H9 (cell line): ENCODE measurements around the gene HMGCS2. TPM values are rescaled to one million over a fixed set of nuclear protein-coding genes. Genes with fewer than 3 reads are reported as not detected.

Experiments used
- DNase-seq: peaks from one replicate; pipeline ENCODE4 v3.0.0-alpha.2; 2017
- H2AFZ ChIP-seq: one replicate; pipeline ENCODE4 v1.6.1; 2013; ENCODE audit warnings: mild to moderate bottlenecking, low read length, control low read depth, moderate library complexity
- H2AK5ac ChIP-seq: 2 replicates; pipeline ENCODE4 v1.6.1; 2013; ENCODE audit warnings: low read length, control low read depth, mixed read lengths; ENCODE audit not compliant: insufficient read length
- H2BK120ac ChIP-seq: one replicate; pipeline ENCODE4 v1.6.1; 2013; ENCODE audit warnings: low read depth, mild to moderate bottlenecking, low read length, control low read depth, inconsistent platforms; ENCODE audit not compliant: poor library complexity, severe bottlenecking
- H2BK12ac ChIP-seq: 2 replicates; pipeline ENCODE4 v1.6.1; 2013; ENCODE audit warnings: low read length, control low read depth, mixed read lengths, low read depth; ENCODE audit not compliant: insufficient read length
- H2BK15ac ChIP-seq: 2 replicates; pipeline ENCODE4 v1.6.1; 2013; ENCODE audit warnings: low read depth, low read length, control low read depth
- H2BK20ac ChIP-seq: one replicate; pipeline ENCODE4 v1.6.1; 2013; ENCODE audit warnings: low read depth, mild to moderate bottlenecking, low read length, control low read depth, inconsistent platforms; ENCODE audit not compliant: poor library complexity, severe bottlenecking
- H2BK5ac ChIP-seq: 2 replicates; pipeline ENCODE4 v1.6.1; 2013; ENCODE audit warnings: low read length, control low read depth, mixed read lengths; ENCODE audit not compliant: insufficient read length
- H3K14ac ChIP-seq: 2 replicates; pipeline ENCODE4 v1.6.1; 2013; ENCODE audit warnings: low read length, control low read depth; ENCODE audit not compliant: insufficient read depth
- H3K18ac ChIP-seq: 2 replicates; pipeline ENCODE4 v1.6.1; 2013; ENCODE audit warnings: low read depth, mild to moderate bottlenecking, mixed read lengths, low read length, control low read depth; ENCODE audit not compliant: insufficient read length
- H3K23ac ChIP-seq: 2 replicates; pipeline ENCODE4 v1.6.1; 2013; ENCODE audit warnings: low read length, control low read depth, mixed read lengths, low read depth; ENCODE audit not compliant: insufficient read length
- H3K23me2 ChIP-seq: 2 replicates; pipeline ENCODE4 v1.6.1; 2013; ENCODE audit warnings: low read depth, mild to moderate bottlenecking, mixed read lengths, low read length, control low read depth; ENCODE audit not compliant: insufficient read length, poor library complexity, severe bottlenecking
- H3K27ac ChIP-seq: 2 replicates; pipeline ENCODE4 v1.5.1; 2013; ENCODE audit warnings: low read length, control low read depth, mixed read lengths, low read depth; ENCODE audit not compliant: insufficient read length
- H3K27me3 ChIP-seq: 2 replicates; pipeline ENCODE4 v1.6.1; 2013; ENCODE audit warnings: low read length, control low read depth, inconsistent platforms; ENCODE audit not compliant: insufficient read depth
- H3K4ac ChIP-seq: 2 replicates; pipeline ENCODE4 v1.6.1; 2013; ENCODE audit warnings: low read depth, mild to moderate bottlenecking, control low read depth, inconsistent platforms, low read length, moderate library complexity
- H3K4me1 ChIP-seq: 2 replicates; pipeline ENCODE4 v1.6.1; 2013; ENCODE audit warnings: low read length, control low read depth, inconsistent platforms; ENCODE audit not compliant: insufficient read depth
- H3K4me2 ChIP-seq: 2 replicates; pipeline ENCODE4 v1.6.1; 2013; ENCODE audit warnings: low read length, control low read depth, mixed read lengths; ENCODE audit not compliant: insufficient read length, insufficient read depth
- H3K56ac ChIP-seq: 2 replicates; pipeline ENCODE4 v1.6.1; 2013; ENCODE audit warnings: low read depth, mild to moderate bottlenecking, mixed read lengths, low read length, control low read depth; ENCODE audit not compliant: insufficient read length
- H3K79me1 ChIP-seq: 2 replicates; pipeline ENCODE4 v1.6.1; 2013; ENCODE audit warnings: low read depth, mild to moderate bottlenecking, moderate library complexity, low read length, control low read depth, inconsistent platforms; ENCODE audit not compliant: insufficient read depth, poor library complexity, severe bottlenecking
- H3K79me2 ChIP-seq: 2 replicates; pipeline ENCODE4 v1.6.1; 2013; ENCODE audit warnings: low read length, control low read depth, inconsistent platforms; ENCODE audit not compliant: insufficient read depth
- H3K9ac ChIP-seq: 2 replicates; pipeline ENCODE4 v1.6.1; 2013; ENCODE audit warnings: low read length, control low read depth, mixed read lengths; ENCODE audit not compliant: insufficient read length; ENCODE audit errors: extremely low read depth
- H3K9me3 ChIP-seq: one replicate; pipeline ENCODE4 v1.6.1; 2013; ENCODE audit warnings: low read depth, low read length, inconsistent platforms; ENCODE audit not compliant: control insufficient read depth
- H3T11ph ChIP-seq: one replicate; pipeline ENCODE4 v1.6.1; 2013; ENCODE audit warnings: mild to moderate bottlenecking, low read length, control low read depth, inconsistent platforms
- H4K20me1 ChIP-seq: one replicate; pipeline ENCODE4 v1.6.1; 2013; ENCODE audit not compliant: control insufficient read depth, insufficient read length, insufficient read depth
- H4K5ac ChIP-seq: 2 replicates; pipeline ENCODE4 v1.6.1; 2013; ENCODE audit warnings: low read depth, mild to moderate bottlenecking, mixed read lengths, low read length, control low read depth; ENCODE audit not compliant: insufficient read length
- H4K8ac ChIP-seq: replicated peaks from 2 replicates; pipeline ENCODE4 v1.6.1; 2013; ENCODE audit warnings: low read length, control low read depth, mixed read lengths, low read depth; ENCODE audit not compliant: insufficient read length
- H4K91ac ChIP-seq: 2 replicates; pipeline ENCODE4 v1.6.1; 2013; ENCODE audit warnings: low read depth, mild to moderate bottlenecking, moderate library complexity, mixed read lengths, low read length, control low read depth; ENCODE audit not compliant: insufficient read length
- H3K27ac Mint-ChIP-seq, 3 experiments: 2 replicates in 2 of 3; 3 replicates in 1 of 3; pipeline ENCODE4 v1.8.0; 2020 to 2021; ENCODE audit warnings: mixed read lengths in 3 of 3, mild to moderate bottlenecking in 1 of 3, moderate library complexity in 1 of 3
- H3K27me3 Mint-ChIP-seq: 2 replicates; pipeline ENCODE4 v1.8.0; 2021; ENCODE audit warnings: low read depth, mild to moderate bottlenecking, moderate library complexity, mixed read lengths
- H3K36me3 Mint-ChIP-seq, 3 experiments: 2 replicates in 2 of 3; 3 replicates in 1 of 3; pipeline ENCODE4 v1.8.0; 2020 to 2021; ENCODE audit warnings: low read depth in 3 of 3, mixed read lengths in 3 of 3; ENCODE audit not compliant: insufficient read depth in 1 of 3
- H3K4me1 Mint-ChIP-seq, 2 experiments: 2 replicates each; pipeline ENCODE4 v1.8.0; 2020; ENCODE audit warnings: mixed read lengths in 2 of 2
- H3K4me3 Mint-ChIP-seq, 2 experiments: 2 replicates in 1 of 2; 3 replicates in 1 of 2; pipeline ENCODE4 v1.8.0; 2020 to 2021; ENCODE audit warnings: mild to moderate bottlenecking in 2 of 2, mixed read lengths in 2 of 2, moderate library complexity in 1 of 2
- H3K9me3 Mint-ChIP-seq, 2 experiments: 2 replicates in 1 of 2; 3 replicates in 1 of 2; pipeline ENCODE4 v1.8.0; 2020; ENCODE audit warnings: mild to moderate bottlenecking in 2 of 2, mixed read lengths in 2 of 2, moderate library complexity in 1 of 2
- CTCF ChIP-seq: fragments of 200-600 bp; sonication (generic); conservative IDR thresholded peaks from 3 replicates; pipeline ENCODE4 v1.8.0; 2021; ENCODE audit warnings: antibody characterized with exemption, mild to moderate bottlenecking
- WGBS: extraction: QIAGEN DNeasy Blood & Tissue Kit; methylation state at CpG from one replicate; pipeline ENCODE4 v1.1.7; 2013; ENCODE audit warnings: missing lambda C conversion rate, low lambda C conversion rate, mixed read lengths; ENCODE audit not compliant: insufficient read length; ENCODE audit errors: extremely low coverage; 5-methylcytosine and 5-hydroxymethylcytosine counted together
- long read RNA-seq: library from polyadenylated mRNA; unstranded; transcript quantifications from one replicate; pipeline ENCODE4 v2.0.0, GENCODE V29; 2020
- total RNA-seq: library from RNA; stranded (reverse); gene quantifications from 2 replicates; pipeline ENCODE4 v1.2.1, GENCODE V29; 2021

Gene HMGCS2
- not detected in 2 replicates for total RNA-seq
- long read RNA-seq = 0 reads

- no peak within 1 kb of the TSS for H3K14ac ChIP-seq
- H3K27ac Mint-ChIP-seq = no peak within 1 kb of the TSS
- H2BK5ac ChIP-seq = no peak within 1 kb of the TSS
- no peak within 1 kb of the TSS for H4K5ac ChIP-seq
- H3K79me2 ChIP-seq = no peaks in the 10 kb centered on the region
- no peak for DNase-seq
- H4K8ac ChIP-seq = no peak within 1 kb of the TSS
- no peaks in the 10 kb centered on the region for H3K23me2 ChIP-seq
- H2AK5ac ChIP-seq = no peak within 1 kb of the TSS
- no peaks in the 10 kb centered on the region for H4K20me1 ChIP-seq
- no peaks in the 10 kb centered on the region for H3K9me3 ChIP-seq
- no peak within 1 kb of the TSS for H2BK20ac ChIP-seq
- H3K4me1 ChIP-seq = peaks cover 5% of the 10 kb centered on the region; the same call in 1 of the 2 replicates
- H3K9me3 Mint-ChIP-seq = no peaks in the 10 kb centered on the region; a peak in 1 of 5 replicates
- no CpG with 5 or more reads among the region's 8 CpGs for WGBS
- H3K23ac ChIP-seq = no peak within 1 kb of the TSS
- no peak within 1 kb of the TSS for H2AFZ ChIP-seq
- H2BK15ac ChIP-seq = no peak within 1 kb of the TSS
- no peak within 1 kb of the TSS for H2BK120ac ChIP-seq
- H3K4ac ChIP-seq = no peak within 1 kb of the TSS
- H3K18ac ChIP-seq = no peak within 1 kb of the TSS
- H3K27ac ChIP-seq = no peak within 1 kb of the TSS
- peaks cover 7% of the 10 kb centered on the region for H3K27me3 Mint-ChIP-seq
- no peak within 1 kb of the TSS for H2BK12ac ChIP-seq
- no peak within 1 kb of the TSS for H3K9ac ChIP-seq
- H3K4me1 Mint-ChIP-seq = peaks cover 10 to 11% of the 10 kb centered on the region in 2 experiments
- H3K79me1 ChIP-seq = no peaks in the 10 kb centered on the region
- H3K4me3 Mint-ChIP-seq = no peak within 1 kb of the TSS
- no peak within 1 kb of the TSS for H3K4me2 ChIP-seq
- TF ChIP-seq CTCF = no peak
- no peak within 1 kb of the TSS for H3K56ac ChIP-seq
- H3K36me3 Mint-ChIP-seq = no peaks in the 10 kb centered on the region
- no peaks in the 10 kb centered on the region for H3K27me3 ChIP-seq
- H3T11ph ChIP-seq = no peak within 1 kb of the TSS
- no peak within 1 kb of the TSS for H4K91ac ChIP-seq
Measured at GRCh38 chr1:119768778-119769177, at the start of gene HMGCS2. HMGCS2 (minus strand) TSS chr1:119768905; CDS start chr1:119768844, 61 bp downstream.
